Islet precursor cell (in vitro differentiated cells): Measurements from ENCODE around the gene DNER.

Source experiments
- DNase-seq: peaks from one replicate; pipeline ENCODE4 v3.0.0-alpha.2; 2018

The DNER gene

GRCh38 chr2:229665158-229665557 is 49.2 kb downstream of the DNER start:
- DNase-seq, result no peak

- DNase-seq, result no peak
Observed at GRCh38 chr2:229661478-229661877, 52.9 kb downstream of the DNER start.

DNA sequence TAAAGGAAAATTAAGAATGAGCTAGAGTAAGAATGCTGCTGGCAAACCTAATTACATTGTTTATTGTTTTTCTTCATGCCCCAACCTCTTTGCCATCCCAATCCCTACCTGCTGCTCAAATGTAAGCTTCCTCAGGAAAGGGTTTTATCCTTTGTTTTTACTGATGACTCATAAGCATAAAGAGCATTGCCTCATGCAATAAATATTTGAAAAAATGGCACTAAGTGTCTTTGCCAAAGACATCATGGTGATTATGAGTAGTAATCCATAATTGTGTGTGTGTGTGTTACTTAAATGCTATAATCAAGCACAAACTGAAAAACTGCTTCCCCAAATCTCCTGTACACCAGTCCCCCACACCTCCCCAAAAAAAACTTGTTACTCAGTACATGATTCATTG is 53.4 kb downstream of the DNER start:
- DNase-seq, result no peak

- no peak for DNase-seq
Observed at GRCh38 chr2:229660391-229660790, 54.0 kb downstream of the DNER start.

- no peak for DNase-seq
Observed at GRCh38 chr2:229658004-229658403, 56.4 kb downstream of the DNER start.

DNA sequence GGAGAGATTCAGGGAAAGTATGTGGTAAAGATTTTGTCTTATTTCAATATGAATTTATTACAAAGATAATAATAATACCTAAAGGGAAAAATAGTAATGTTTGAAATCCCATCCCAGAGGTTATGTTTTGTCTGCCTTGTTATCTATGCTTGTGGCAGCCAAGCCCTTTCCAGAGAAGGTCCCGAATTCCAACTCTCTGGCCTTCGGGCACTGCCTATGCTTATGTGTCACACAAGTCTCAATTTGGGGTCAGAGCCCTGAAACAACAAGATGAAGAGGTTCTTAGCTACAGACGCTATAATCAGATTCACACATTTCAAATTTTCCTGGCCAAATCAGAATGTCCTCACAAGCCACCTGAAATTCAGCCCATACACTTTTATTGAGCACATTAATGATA is 59.9 kb downstream of the DNER start:
- no peak for DNase-seq

GRCh38 chr2:229653531-229653930 is 60.8 kb downstream of the DNER start:
- no peak for DNase-seq

- no peak for DNase-seq
Observed at GRCh38 chr2:229652796-229653195, 61.6 kb downstream of the DNER start.

DNA sequence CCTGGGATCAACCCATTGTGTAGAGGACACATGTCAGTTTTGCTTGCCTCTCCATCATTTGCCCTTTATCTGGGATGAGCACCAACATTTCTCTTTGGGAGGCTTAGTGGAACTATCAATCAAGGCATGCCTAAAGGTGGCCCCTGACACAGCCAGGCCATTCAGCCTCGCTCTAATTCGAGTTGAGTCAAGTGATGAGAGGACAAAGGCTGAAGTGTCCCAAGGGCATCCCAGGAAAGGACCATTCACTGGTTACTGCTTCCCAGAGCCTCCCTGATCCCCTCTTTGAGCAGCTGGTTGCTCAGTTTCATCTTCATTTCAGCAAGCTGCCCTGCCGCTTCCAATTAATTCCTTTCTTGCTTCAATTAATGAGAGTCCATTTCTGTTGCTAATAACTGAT is 63.5 kb downstream of the DNER start:
- DNase-seq, result no peak

- DNase-seq, result no peak
Observed at GRCh38 chr2:229650059-229650458, 64.3 kb downstream of the DNER start.

DNA sequence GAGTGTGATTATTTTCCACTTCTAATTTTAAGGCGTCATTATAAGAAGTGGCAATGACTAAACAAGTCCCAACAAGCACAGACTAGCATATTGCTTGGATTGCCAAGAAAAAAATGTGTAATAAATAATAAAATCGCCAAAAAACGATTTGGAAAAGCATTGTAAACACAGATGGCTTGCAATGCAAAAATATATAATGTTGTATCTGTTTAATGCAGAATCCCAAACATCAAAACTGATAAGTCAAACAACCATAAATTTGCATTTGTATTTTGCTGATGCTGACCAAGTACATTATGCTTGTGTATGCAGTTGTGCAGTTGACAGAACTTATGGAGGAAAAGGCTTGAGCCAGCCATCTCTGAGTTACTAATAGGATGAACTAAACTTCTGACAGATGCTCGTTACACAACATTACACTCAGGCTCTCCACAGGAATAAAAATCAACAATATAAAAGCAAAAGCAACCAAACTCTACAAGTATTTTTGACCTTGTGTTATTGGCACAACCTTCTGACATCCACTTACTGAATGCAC is 68.1 kb downstream of the DNER start:
- no peak for DNase-seq

- DNase-seq, result peak; percentile 66
Observed at GRCh38 chr2:229642371-229642770, 72.0 kb downstream of the DNER start.

GRCh38 chr2:229641676-229642075 is 72.7 kb downstream of the DNER start:
- DNase-seq, result no peak

GRCh38 chr2:229640636-229641035 is 73.7 kb downstream of the DNER start:
- no peak for DNase-seq

DNA sequence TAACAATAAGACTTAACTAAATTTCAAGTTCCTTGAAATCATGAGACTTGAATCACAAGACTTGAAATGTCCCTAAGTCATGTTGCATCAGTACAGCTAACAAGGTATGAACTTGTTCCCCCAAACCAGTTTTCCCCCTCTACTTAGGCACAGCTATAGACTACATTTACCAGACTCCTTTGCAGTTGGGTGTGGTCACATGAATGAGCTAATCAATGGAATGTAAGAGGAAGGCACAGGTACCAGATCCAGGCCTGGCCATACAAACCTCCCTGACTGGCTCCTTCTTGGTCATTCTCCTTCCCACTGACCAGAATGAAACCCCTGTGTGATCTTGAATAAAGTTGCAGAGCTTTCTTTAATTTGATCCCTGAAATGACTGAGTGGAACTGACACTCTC is 77.8 kb downstream of the DNER start:
- no peak for DNase-seq

DNA sequence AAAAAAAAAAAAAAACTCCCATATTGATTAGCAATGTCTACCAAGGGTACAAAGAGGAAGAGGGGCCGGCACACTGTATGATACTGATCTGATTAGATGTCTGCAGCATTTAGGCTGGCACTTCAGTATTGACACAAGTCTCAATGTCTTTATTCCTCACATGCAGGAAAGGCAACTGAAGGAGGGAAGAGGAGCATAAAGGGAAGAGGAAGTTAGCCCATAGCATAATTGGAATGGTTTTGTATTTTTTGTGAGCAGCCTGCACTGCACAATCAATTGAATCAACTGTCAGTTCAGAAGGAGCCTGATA is 79.0 kb downstream of the DNER start:
- no peak for DNase-seq

DNA sequence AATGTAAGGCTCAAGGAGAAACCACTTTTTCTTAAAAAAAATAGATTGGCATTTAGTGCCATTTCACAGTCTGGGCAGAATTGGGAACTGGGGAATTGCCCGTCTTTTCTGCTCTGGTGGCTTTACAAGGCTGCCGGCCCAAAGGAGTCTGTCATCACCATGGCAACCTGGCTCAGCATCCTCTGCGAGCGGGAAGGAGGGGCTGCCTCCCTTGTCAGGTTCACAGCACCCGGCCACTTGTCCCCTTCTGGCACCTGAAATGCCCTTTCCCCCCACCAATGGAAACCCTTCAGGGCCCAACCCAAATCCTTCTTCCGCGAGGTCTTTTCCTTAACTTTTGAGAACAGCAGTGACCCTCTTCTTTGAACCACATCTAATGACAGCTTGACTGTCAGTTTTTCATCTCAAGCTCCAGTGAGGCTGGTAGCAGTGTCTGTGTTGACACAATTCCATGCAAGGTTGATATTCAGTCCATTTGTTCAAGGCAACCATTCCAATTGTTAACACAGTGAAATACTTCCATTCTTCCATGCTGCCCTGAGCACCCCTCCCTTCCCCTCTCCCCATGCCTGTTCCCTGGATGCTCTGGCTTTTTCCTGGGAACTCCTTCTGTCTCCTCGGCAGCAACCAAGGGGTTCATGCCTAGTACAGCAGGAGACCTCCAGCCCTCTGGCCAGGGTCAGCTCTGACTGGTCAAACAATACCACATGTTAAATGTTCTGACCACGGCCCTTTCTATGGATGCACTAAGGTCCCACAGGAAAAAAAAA is 79.6 kb downstream of the DNER start:
- DNase-seq, result no peak

GRCh38 chr2:229633556-229633955 is 80.8 kb downstream of the DNER start:
- no peak for DNase-seq

GRCh38 chr2:229629039-229629438 is 85.3 kb downstream of the DNER start:
- DNase-seq, result no peak

- DNase-seq, result no peak
Observed at GRCh38 chr2:229627728-229628127, 86.6 kb downstream of the DNER start.

- no peak for DNase-seq
Observed at GRCh38 chr2:229622495-229623355, 91.6 kb downstream of the DNER start.

- no peak for DNase-seq
Observed at GRCh38 chr2:229620759-229621158, 93.6 kb downstream of the DNER start.

DNA sequence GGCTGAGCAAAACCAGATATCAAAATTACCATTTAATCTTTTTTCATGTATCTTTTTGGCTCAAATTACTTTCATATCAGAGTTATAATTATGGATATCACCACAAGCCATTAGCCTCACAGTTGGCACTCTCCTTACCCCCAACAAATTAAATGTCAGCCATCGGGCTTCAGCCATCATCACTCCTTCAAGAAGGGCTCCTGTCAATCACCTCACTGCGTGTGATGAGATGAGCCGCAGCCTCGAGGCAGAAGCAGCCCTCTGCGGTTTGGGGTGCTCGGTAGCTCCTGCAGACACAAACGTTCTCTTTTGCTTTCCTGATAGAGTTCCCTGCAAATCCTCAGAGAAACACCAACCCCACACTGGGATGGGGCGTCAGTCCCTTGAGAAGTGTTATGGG is 94.1 kb downstream of the DNER start:
- DNase-seq, result no peak

DNA sequence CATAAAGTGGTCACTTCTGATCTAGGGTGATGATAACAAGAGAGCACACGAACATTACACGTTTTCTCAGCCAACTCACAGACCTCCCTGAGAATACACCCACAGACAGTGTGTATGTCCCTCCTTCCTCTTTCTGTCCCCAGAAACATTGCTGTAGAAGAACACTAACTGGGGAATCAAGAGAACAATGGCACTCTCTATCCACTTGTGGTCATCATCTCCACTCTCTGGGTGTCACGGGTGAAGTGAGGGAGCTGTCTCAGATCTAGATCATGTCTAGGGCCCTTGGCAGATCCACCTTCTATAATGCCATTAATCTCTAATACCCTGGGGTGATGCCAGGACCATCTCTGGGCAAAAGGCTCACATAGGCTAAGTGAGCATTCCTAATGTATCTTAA is 97.9 kb downstream of the DNER start:
- no peak for DNase-seq
